T follicular helper cell (primary cell): Measurements from ENCODE around the gene S100P.

ENCODE experiments used
- DNase-seq: peaks from one replicate; pipeline ENCODE4 v3.0.0-alpha.2; 2020; ENCODE audit warnings: low read depth

Gene S100P

GRCh38 chr4:6673191-6673659 is 20.5 kb upstream of the S100P start:
- peak; percentile 35 for DNase-seq

DNA sequence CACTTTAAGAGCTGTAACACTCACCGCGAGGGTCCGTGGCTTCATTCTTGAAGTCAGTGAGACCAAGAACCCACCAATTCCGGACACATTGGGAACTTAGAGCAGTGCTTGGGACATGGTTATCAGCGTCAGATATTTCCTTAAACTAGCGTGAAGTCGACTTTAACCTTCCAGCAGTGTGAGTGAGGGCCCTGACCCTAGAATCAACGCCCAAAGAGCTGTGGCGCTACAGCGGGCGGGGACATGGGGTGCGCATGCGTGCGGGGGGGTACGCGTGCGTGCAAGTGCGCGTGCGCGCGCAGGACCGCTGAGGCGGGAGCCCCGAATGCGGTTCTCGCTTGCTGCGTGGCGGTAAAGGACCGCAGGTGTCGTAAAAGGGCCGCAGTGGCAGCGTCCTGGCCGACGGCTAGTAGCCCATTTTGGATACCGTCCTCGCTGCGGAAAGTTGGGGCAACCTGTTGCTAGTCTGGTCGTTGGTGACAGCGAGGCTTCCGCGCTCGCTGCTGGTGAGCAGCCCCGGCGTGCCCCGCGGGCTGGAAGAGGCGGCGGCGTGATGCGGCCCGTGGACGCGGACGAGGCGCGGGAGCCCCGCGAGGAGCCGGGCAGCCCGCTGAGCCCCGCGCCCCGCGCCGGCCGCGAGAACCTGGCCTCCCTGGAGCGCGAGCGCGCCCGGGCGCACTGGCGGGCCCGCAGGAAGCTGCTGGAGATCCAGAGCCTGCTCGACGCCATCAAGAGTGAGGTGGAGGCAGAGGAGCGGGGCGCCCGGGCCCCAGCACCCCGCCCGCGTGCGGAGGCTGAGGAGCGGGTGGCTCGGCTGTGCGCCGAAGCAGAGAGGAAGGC is 19.8 kb upstream of the S100P start:
- peak; percentile 93 for DNase-seq

GRCh38 chr4:6674500-6675149 is 19.1 kb upstream of the S100P start:
- DNase-seq: peak; percentile 62

- DNase-seq: no peak
Measured at GRCh38 chr4:6676722-6677558, 16.7 kb upstream of the S100P start.

DNA sequence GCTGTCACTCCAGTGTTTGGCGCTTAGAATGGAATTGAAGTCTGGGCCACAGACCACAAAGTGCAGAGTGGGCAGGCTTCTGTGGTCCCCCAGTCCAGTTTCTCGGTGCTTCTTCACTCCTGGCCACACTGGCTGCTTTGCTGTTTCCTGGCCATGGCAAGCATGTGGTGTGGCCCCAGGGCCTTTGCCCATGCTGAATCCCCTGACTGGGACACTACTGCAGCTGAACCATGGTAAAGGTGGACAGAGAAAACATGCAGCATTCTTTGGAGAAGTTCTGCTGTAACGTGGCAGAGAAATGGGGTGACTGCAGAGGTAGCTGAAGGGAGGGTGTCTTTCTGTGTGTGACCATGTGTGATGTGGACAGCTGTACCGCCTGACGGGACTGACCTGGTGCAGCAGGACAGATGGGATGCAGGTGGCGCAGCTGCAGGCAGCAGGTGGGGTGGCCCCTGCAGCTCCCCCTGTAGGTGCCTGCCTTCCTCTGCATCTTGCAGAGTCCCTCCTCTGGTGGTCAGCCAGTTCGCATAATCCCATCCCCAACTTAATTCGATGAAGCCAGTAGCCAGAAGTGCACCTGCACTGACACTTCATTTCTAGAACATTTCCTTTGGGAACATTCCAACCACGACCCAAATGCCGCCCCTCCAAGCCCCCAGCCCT is 13.2 kb upstream of the S100P start:
- no peak for DNase-seq

DNA sequence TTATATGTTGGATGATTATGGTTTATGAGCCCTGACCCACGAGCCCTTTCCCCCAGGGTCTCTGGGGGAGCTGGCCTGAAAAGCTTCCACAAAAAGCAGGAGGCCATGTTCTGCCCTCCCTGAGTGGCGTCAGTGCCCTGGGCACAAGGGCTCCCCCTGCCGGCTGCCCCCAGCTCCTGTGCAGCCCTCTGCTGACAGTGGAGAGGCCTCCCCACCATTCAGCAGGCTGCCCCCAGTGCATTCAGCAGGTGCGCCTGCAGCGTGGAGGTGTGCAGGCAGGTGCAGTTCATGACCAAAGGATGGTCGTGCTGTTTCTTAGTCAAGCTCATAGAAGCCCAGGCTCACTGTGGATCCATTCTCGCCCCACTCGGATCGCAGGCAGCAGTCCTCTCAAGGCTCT is 12.5 kb upstream of the S100P start:
- no peak for DNase-seq

DNA sequence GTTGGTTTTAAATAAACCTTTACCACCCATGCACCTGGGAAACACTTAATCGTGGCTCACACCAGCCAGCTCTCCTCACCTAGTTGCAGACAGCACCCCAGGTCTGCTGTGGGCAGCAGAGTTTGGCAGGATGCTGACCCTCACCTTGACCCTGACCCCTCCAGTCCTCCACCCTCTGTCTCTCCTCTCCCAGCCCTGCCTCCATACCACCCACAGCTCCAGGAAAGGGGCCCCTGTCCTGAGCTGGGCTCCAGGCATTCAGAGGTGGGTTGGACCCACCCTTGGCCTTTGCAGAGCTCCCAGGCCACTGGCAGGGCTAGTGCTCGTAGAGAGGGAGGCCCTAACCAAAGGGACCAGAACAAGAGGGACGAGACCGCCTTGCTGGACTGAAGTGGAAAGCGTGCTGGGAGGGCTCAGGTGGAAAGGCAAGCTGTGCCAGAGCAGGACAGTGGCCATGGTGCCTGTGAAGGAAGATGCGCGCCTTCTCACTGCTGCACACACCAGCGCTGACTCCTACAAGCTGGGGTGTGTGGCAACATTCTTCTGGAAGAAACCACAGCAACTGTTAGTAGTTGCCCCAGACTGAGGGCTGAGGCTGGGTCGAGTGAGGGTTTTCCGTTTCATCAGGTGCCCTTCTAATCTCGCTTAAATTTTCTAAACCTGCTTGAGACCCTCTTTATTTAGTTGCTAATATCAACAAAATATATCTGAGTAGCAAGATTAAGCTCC is 10.7 kb upstream of the S100P start:
- no peak for DNase-seq

DNA sequence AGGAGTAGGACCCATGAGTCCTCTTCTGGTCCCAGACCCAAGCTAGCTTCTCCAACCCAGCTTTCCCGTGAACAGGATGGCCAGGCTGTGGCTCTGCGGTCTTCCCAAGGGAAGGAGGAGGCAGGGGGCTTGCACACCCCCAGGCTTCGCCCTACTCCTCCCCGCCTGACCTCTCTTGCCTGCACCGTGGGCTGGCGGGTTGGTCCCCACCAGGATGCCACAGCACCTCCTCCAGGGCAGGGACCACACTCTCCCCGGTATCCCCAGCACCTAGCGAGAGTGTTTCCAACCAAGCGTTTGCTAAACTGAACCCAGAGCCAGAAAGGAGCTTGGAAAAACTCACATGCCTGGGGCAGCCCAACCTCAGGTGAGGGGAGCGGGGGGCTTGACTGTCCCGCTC is 9.0 kb upstream of the S100P start:
- no peak for DNase-seq

- DNase-seq: no peak
Measured at GRCh38 chr4:6686104-6686787, 7.4 kb upstream of the S100P start.

DNA sequence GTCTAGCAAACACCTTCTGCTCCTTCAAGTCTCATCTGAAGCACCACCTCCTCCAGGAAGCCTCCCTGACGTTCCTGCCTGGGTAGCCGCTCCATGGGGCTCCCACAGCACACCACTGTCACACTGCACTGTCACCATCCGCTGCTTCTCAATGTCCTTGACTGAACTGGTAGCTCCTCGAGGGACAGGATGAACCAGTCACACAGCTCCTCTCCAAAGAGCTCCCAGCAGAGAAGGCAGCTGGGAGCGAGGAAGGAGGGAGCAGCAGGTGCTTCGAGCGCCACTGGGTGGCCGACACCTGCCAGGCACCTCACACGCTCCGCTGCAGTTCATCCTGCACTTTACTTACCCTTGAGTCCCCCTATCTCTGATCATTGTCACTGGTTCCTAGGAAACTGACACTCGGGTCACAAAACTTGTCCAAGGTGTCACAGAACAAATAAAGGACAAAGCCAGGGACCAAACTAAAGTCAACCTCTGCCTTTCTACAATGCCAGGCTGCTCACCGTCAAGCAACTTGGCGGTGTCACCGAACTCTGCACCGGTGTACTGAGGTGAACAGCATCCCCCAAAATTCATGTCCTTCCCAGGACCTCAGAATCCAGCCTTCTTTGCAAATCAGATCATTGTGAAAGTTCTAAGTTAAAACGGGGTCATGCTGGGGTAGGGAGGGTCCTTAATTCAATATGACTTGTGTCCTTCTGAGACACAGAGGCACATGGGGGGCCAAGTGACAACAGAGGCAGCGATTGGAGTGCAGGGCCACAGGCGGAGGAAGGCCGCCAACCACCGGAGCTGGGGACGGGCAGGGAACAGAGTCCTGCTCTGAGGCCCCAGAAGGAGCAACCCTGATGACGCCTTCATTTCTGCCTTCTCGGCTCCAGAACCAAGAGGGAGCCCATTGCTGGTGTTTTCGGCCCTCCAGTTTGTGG is 5.5 kb upstream of the S100P start:
- DNase-seq: no peak

- DNase-seq: peak; percentile 55
Measured at GRCh38 chr4:6688879-6689505, 4.7 kb upstream of the S100P start.

GRCh38 chr4:6689506-6689960 is 4.1 kb upstream of the S100P start:
- DNase-seq: no peak

- no peak for DNase-seq
Measured at GRCh38 chr4:6692379-6692778, 1.3 kb upstream of the S100P start.

DNA sequence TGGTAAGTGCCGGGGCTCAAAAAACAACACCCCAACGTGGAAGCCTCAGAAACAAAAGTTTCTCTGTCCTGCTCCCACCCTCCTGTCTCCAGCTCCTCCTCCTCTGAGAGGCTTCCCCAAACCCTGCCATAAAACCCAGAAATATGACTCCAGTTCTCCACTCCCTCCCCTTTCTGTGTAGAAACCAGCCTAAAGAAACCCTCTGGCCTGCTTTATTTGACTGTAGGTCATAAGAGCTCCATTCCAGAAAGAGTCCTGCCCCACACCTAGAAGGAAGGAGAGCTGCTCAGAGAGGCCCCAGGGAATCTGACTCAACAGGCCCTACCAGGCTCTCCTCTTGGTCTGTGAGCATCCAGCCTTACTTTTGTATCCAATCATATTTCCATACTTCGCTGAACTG is 872 bp upstream of the S100P start:
- no peak for DNase-seq

DNA sequence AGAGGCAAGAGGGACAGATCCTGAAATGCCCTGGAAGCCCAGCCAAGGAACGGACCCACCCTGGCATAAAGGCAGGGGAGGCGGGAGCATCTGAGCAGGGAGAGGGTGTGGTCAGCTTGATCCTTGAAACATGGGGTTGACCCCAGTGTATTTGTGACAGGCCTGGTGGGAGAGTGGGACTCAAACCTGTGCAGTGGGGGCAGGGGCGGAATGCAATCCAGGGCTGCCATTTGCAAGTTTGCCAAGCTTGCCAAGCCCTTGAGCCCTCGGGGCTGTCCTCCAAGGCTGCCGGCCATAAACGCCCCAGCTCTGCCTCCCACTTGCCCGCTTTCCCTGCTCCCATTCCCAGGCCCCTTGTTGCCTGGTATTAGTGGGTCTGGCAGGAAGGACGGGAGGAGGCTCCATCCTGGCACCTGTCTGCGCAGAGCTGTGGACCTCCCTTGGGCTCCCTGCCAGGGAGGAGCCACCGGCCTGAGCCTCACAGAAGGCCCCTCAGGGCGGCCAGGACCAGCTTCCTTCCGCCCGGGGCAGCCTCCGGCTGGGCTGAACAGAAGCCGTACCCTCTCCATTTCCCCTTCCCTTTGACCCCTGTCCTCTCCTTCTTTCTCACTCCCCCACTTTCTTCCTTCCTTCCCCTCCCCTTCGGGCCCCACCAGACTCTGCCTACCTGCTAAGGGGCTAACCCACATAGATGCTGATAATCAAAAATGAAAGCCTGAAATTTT is 661 bp downstream of the S100P start:
- no peak for DNase-seq

DNA sequence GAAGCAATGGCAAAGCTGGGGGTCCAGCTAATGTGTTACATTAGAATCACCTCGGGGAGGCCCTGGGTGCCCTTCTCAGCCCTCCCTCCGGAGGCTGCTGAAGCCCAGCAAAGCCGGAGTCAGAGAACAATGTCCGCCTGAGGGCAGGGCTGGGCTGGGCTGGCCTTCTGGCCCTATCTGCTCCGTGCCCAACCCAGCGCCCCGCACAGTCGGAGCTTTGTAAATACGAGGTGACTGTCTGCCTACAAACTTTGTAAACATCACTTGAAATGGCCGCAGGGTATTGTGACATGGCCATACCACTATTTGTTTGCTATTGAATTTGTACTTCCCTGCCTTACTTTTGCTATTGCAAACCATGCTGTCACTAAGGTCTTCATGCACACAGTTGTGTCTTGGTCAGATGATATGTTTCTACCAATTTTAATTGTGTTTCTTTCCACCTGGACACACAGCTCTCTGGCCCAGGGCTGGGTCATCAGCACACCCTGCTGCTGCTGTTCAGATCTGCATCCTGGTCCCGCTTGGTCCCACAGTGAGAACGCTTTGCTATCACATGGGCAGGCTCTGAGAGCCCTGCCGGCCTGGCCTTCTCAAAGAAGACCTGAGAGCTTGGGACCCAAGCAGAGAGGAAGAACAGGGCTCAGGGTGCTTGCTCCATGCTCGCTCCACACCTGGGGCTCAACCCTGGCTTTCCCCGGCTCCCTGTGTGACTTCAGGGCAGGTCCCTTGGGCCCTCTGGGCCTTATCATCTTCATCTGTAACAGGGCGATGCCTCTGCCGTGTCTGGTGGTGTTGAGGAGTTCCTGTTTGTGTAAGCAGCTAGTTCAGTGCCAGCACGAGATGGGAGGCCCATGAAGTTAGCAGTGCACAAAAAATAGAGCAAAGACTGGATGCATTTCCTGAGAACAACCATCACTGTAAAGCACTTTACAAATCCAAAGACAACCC is 2.3 kb downstream of the S100P start:
- DNase-seq: peak; percentile 41

GRCh38 chr4:6696611-6697010 is 2.9 kb downstream of the S100P start:
- DNase-seq: no peak
